ENCODE data around the gene BMP4. TPM values are rescaled to one million over a fixed set of nuclear protein-coding genes. Genes with fewer than 3 reads are reported as not detected.

Gene BMP4
- total and polyA plus RNA-seq, 2 donors (not counting 1 experiment from before 2014, with no cell fraction given), result not detected

GRCh38 chr14:53953002-53953827, 3.4 kb downstream of the BMP4 start:
- H3K36me3 ChIP-seq (replicated peaks in 1 of 2; ENCODE audit: control extremely low read depth in 1 of 2, control insufficient read depth in 1 of 2, extremely low read depth in 1 of 2, insufficient read depth in 2 of 2, low read length in 1 of 2), result no peaks in the 10 kb centered on the region
- peaks cover 36 to 38% of the 10 kb centered on the region in 2 donors for H3K4me1 ChIP-seq (ENCODE audit: control insufficient read depth in 2 of 2, insufficient read depth in 2 of 2, low read length in 2 of 2)
- DNase-seq (peak; percentile 11), ATAC-seq (ENCODE audit: low read depth) (no peak)
- WGBS (ENCODE audit: insufficient coverage), result 4% methylated on average over 64 of the region's 72 CpGs
- CTCF ChIA-PET, result no interaction called here
- POLR2A ChIA-PET, result no interaction called here
- intact Hi-C loops (cut with micrococcal nuclease), result no loop called here
- H3K27ac Mint-ChIP-seq, result no peak overlapping the region
- H3K27ac ChIP-seq (ENCODE audit: low read length in 2 of 2), result no peak overlapping the region
- peaks cover 38% of the 10 kb centered on the region for H3K4me1 Mint-ChIP-seq
- H3K4me2 ChIP-seq (replicated peaks; ENCODE audit: low read depth, low read length, poor library complexity, severe bottlenecking), result peak overlapping the region; percentile 70
- H3K27me3 ChIP-seq (replicated peaks in 1 of 4; ENCODE audit: control extremely low read depth in 1 of 4, control insufficient read depth in 3 of 4, insufficient read depth in 4 of 4, low read length in 3 of 4), result peaks cover 0 to 61% (median 21%) of the 10 kb centered on the region in 4 experiments
- no peaks in the 10 kb centered on the region for H4K20me1 ChIP-seq (ENCODE audit: control insufficient read depth, insufficient read depth, low read length, poor library complexity, severe bottlenecking)
- TF ChIP-seq EZH2 (IDR thresholded peaks at IDR 0.05; ENCODE audit: borderline replicate concordance, insufficient read depth, low read depth, low read length, poor library complexity, severe bottlenecking) (no peak), CTCF (IDR thresholded peaks at IDR 0.05) (no peak)
- peak overlapping the region; percentile 83 for H3K4me3 Mint-ChIP-seq
- peak overlapping the region; percentile 29 for H3K9ac ChIP-seq (ENCODE audit: low read length)
- H3K9me3 ChIP-seq (ENCODE audit: control extremely low read depth in 1 of 3, control insufficient read depth in 2 of 3, insufficient read depth in 1 of 3, low read length in 2 of 3), result peaks cover 0 to 6% (median 0%) of the 10 kb centered on the region in 3 donors
- no peaks in the 10 kb centered on the region for H3K79me2 ChIP-seq (ENCODE audit: control insufficient read depth, insufficient read depth, low read length)
- peaks cover 78% of the 10 kb centered on the region for H3K27me3 Mint-ChIP-seq
- H3K9me3 Mint-ChIP-seq (ENCODE audit: insufficient read depth), result no peaks in the 10 kb centered on the region
- peak overlapping the region; percentile 54 for H2AFZ ChIP-seq (ENCODE audit: insufficient read depth, low read depth, low read length, poor library complexity, severe bottlenecking)
- peak overlapping the region in 3 of 5 experiments; percentile 27 to 39 (median 27) for H3K4me3 ChIP-seq (ENCODE audit: control extremely low read depth in 1 of 5, extremely low read depth in 1 of 5, insufficient read depth in 1 of 5, low read depth in 2 of 5, low read length in 4 of 5)

- intact Hi-C loops (cut with micrococcal nuclease), result no loop called here
- TF ChIP-seq CTCF (IDR thresholded peaks at IDR 0.05), result no peak
- TF ChIP-seq EZH2 (IDR thresholded peaks at IDR 0.05; ENCODE audit: borderline replicate concordance, insufficient read depth, low read depth, low read length, poor library complexity, severe bottlenecking), result no peak
- Mint-ChIP-seq H3K9me3 (ENCODE audit: insufficient read depth) (no peaks in the 10 kb centered on the region), H3K27ac (no peak overlapping the region), H3K4me1 (peaks cover 38% of the 10 kb centered on the region), H3K4me3 (peak overlapping the region; percentile 45), H3K27me3 (peaks cover 79% of the 10 kb centered on the region)
- ChIA-PET POLR2A (no interaction called here), CTCF (no interaction called here)
- H3K27ac ChIP-seq (ENCODE audit: low read length in 2 of 2), result no peak overlapping the region
- peaks cover 0 to 58% (median 18%) of the 10 kb centered on the region in 4 experiments for H3K27me3 ChIP-seq (replicated peaks in 1 of 4; ENCODE audit: control extremely low read depth in 1 of 4, control insufficient read depth in 3 of 4, insufficient read depth in 4 of 4, low read length in 3 of 4)
- peaks cover 0 to 6% (median 0%) of the 10 kb centered on the region in 3 donors for H3K9me3 ChIP-seq (ENCODE audit: control extremely low read depth in 1 of 3, control insufficient read depth in 2 of 3, insufficient read depth in 1 of 3, low read length in 2 of 3)
- no peaks in the 10 kb centered on the region for H3K36me3 ChIP-seq (replicated peaks in 1 of 2; ENCODE audit: control extremely low read depth in 1 of 2, control insufficient read depth in 1 of 2, extremely low read depth in 1 of 2, insufficient read depth in 2 of 2, low read length in 1 of 2)
- H2AFZ ChIP-seq (ENCODE audit: insufficient read depth, low read depth, low read length, poor library complexity, severe bottlenecking), result no peak overlapping the region
- H3K9ac ChIP-seq (ENCODE audit: low read length), result no peak overlapping the region
- H4K20me1 ChIP-seq (ENCODE audit: control insufficient read depth, insufficient read depth, low read length, poor library complexity, severe bottlenecking), result no peaks in the 10 kb centered on the region
- peaks cover 36 to 38% of the 10 kb centered on the region in 2 donors for H3K4me1 ChIP-seq (ENCODE audit: control insufficient read depth in 2 of 2, insufficient read depth in 2 of 2, low read length in 2 of 2)
- H3K4me2 ChIP-seq (replicated peaks; ENCODE audit: low read depth, low read length, poor library complexity, severe bottlenecking), result no peak overlapping the region
- WGBS (ENCODE audit: insufficient coverage), result 61% methylated on average over 9 of the region's 10 CpGs
- ATAC-seq (ENCODE audit: low read depth) (no peak), DNase-seq (no peak)
- H3K79me2 ChIP-seq (ENCODE audit: control insufficient read depth, insufficient read depth, low read length), result no peaks in the 10 kb centered on the region
- H3K4me3 ChIP-seq (ENCODE audit: control extremely low read depth in 1 of 5, extremely low read depth in 1 of 5, insufficient read depth in 1 of 5, low read depth in 2 of 5, low read length in 4 of 5), result no peak overlapping the region
Measured at GRCh38 chr14:53952533-53952932, 4.1 kb downstream of the BMP4 start.
